ENCODE results near the gene SLC13A3. TPM values are rescaled to one million over a fixed set of nuclear protein-coding genes. Genes with fewer than 3 reads are reported as not detected.

SLC13A3 gene
- total RNA-seq, 2 donors from 2014 or later, result 0.37 to 1.5 TPM

GRCh38 chr20:46642265-46642968, 8.8 kb downstream of the SLC13A3 start:
- no peak for TF ChIP-seq CTCF (IDR thresholded peaks at IDR 0.05)
- Histone ChIP-seq H3K4me1 (no peaks in the 10 kb centered on the region), H3K36me3 (no peaks in the 10 kb centered on the region), H3K27ac (no peak overlapping the region), H3K4me3 (no peak overlapping the region), H3K9me3 (no peaks in the 10 kb centered on the region), H3K27me3 (no peaks in the 10 kb centered on the region)
- no peak for DNase-seq (ENCODE audit: low spot score)

- Histone ChIP-seq H3K4me1 (no peaks in the 10 kb centered on the region), H3K36me3 (no peaks in the 10 kb centered on the region), H3K27ac (no peak overlapping the region), H3K4me3 (no peak overlapping the region), H3K27me3 (no peaks in the 10 kb centered on the region), H3K9me3 (no peaks in the 10 kb centered on the region)
- no peak for TF ChIP-seq CTCF (IDR thresholded peaks at IDR 0.05)
- no peak for DNase-seq (ENCODE audit: low spot score)
These were observed 9.8 kb downstream of the SLC13A3 start for GRCh38 chr20:46641424-46641823.

GRCh38 chr20:46640536-46641311, 10.5 kb downstream of the SLC13A3 start:
- no peaks in the 10 kb centered on the region for H3K4me1 ChIP-seq
- no peak for TF ChIP-seq CTCF (IDR thresholded peaks at IDR 0.05)
- DNase-seq (ENCODE audit: low spot score), result no peak
- no peak overlapping the region for H3K4me3 ChIP-seq
- no peaks in the 10 kb centered on the region for H3K36me3 ChIP-seq
- no peaks in the 10 kb centered on the region for H3K9me3 ChIP-seq
- no peak overlapping the region for H3K27ac ChIP-seq
- no peaks in the 10 kb centered on the region for H3K27me3 ChIP-seq

GRCh38 chr20:46640044-46640443, 11.2 kb downstream of the SLC13A3 start:
- no peak overlapping the region for H3K27ac ChIP-seq
- no peaks in the 10 kb centered on the region for H3K9me3 ChIP-seq
- TF ChIP-seq CTCF (IDR thresholded peaks at IDR 0.05), result no peak
- no peak overlapping the region for H3K4me3 ChIP-seq
- DNase-seq (ENCODE audit: low spot score), result no peak
- H3K27me3 ChIP-seq, result no peaks in the 10 kb centered on the region
- no peaks in the 10 kb centered on the region for H3K4me1 ChIP-seq
- no peaks in the 10 kb centered on the region for H3K36me3 ChIP-seq

GRCh38 chr20:46639587-46639986, 11.7 kb downstream of the SLC13A3 start:
- Histone ChIP-seq H3K9me3 (no peaks in the 10 kb centered on the region), H3K36me3 (no peaks in the 10 kb centered on the region), H3K27me3 (no peaks in the 10 kb centered on the region), H3K27ac (no peak overlapping the region), H3K4me1 (no peaks in the 10 kb centered on the region), H3K4me3 (no peak overlapping the region)
- no peak for DNase-seq (ENCODE audit: low spot score)
- no peak for TF ChIP-seq CTCF (IDR thresholded peaks at IDR 0.05)
